ENCODE results near the gene TNNI3.

DNA sequence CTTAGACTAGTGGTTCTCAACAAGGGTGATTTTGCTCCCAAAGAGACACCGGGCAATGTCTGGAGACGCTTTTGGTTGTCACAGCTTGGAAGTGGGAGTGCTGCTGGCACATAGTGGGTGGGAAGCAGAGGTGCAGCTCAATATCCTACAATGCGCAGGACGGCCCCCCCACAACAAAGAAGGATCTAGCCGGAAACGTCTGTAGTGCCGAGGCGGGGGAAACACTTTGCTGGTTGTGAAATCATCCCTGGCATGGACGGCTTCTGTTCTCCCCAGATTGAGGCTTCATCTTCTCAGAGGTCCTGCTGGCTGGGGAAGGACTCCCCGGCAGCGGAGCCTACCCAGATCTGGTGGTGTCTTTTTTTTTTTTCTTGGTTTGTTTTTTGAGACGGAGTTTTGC, 35.9 kb upstream of the TNNI3 start:
- no peak for TF ChIP-seq CTCF (IDR thresholded peaks at IDR 0.05)
- TF ChIP-seq POLR2A (IDR thresholded peaks at IDR 0.05), result no peak

Data from ovary (tissue), 3 donors.